ENCODE measurements around the gene CELSR2. TPM values are rescaled to one million over a fixed set of nuclear protein-coding genes. Genes with fewer than 3 reads are reported as not detected.

CELSR2 gene
- total RNA-seq, 4 donors from 2014 or later: 1.6 to 2.6 (median 1.9) TPM

DNA sequence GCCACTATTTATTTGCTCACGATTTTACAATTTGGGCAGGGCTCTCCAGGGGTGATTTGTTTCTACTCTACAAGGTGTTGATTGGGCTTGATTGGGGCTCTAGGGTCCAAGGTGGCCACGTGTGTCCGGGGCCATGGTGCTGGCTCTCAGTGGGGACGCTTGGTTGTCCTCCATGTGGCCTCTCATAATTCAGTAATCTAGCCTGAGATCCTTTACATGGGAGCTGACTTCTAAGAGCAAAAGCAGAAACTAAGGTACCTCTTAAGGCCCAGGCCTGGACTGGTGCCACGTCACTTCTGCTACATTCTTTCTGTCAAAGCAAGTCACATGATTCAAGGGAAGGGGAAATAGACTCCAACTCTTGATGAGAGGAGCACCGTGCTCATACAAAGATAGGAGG is 41.7 kb downstream of the CELSR2 start:
- DNase-seq (ENCODE audit: low spot score) (no peak), ATAC-seq (ENCODE audit: low FRiP score) (no peak)
- TF ChIP-seq, protein P1, sequence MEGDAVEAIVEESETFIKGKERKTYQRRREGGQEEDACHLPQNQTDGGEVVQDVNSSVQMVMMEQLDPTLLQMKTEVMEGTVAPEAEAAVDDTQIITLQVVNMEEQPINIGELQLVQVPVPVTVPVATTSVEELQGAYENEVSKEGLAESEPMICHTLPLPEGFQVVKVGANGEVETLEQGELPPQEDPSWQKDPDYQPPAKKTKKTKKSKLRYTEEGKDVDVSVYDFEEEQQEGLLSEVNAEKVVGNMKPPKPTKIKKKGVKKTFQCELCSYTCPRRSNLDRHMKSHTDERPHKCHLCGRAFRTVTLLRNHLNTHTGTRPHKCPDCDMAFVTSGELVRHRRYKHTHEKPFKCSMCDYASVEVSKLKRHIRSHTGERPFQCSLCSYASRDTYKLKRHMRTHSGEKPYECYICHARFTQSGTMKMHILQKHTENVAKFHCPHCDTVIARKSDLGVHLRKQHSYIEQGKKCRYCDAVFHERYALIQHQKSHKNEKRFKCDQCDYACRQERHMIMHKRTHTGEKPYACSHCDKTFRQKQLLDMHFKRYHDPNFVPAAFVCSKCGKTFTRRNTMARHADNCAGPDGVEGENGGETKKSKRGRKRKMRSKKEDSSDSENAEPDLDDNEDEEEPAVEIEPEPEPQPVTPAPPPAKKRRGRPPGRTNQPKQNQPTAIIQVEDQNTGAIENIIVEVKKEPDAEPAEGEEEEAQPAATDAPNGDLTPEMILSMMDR (IDR thresholded peaks at IDR 0.05): no peak

DNA sequence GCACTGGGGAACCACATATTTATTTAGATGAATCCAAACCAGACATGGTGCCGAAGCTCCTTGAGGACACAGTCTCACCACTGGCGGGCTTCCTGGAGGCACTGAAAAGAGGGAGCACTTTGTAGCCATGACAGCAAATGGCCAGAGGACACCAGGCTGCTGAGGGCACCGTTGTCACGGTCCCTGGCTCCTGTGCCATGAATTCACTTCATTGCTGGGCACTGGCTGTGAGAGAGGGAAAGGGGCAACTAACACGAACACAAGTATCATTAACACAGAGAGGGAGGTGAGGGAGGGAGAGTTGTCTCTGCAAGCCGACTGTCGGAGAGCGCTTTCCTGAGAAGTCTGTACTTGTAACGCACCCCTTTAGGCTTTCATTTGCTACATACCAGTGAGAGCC is 43.0 kb downstream of the CELSR2 start:
- no peak for DNase-seq (ENCODE audit: low spot score)
- no peak for ATAC-seq (ENCODE audit: low FRiP score)
- TF ChIP-seq, protein P1 (IDR thresholded peaks at IDR 0.05): no peak

DNA sequence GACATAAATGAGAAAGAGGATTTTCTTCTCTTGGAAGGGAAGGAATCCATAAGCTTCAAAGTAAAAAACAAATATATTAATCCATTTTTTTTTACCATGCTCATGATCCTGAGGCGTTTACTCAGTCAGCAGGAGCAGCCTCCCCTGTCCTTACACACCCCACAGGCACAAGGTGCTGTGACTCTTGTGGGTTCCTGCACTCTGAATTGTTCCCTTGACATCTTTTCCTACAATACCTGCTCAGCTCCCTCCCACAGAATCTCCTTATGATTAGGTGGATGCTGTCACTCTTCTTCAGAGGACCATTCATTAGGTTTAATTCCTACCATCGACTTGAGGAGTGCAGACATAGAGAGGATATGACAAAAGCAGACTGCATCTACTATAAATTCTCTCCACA is 43.7 kb downstream of the CELSR2 start:
- ATAC-seq (ENCODE audit: low FRiP score) (no peak), DNase-seq (ENCODE audit: low spot score) (no peak)
- TF ChIP-seq, protein P1 (IDR thresholded peaks at IDR 0.05): no peak

GRCh38 chr1:109294481-109294880 is 45.1 kb downstream of the CELSR2 start:
- TF ChIP-seq, protein P1 (IDR thresholded peaks at IDR 0.05): no peak
- DNase-seq (ENCODE audit: low spot score): no peak

DNA sequence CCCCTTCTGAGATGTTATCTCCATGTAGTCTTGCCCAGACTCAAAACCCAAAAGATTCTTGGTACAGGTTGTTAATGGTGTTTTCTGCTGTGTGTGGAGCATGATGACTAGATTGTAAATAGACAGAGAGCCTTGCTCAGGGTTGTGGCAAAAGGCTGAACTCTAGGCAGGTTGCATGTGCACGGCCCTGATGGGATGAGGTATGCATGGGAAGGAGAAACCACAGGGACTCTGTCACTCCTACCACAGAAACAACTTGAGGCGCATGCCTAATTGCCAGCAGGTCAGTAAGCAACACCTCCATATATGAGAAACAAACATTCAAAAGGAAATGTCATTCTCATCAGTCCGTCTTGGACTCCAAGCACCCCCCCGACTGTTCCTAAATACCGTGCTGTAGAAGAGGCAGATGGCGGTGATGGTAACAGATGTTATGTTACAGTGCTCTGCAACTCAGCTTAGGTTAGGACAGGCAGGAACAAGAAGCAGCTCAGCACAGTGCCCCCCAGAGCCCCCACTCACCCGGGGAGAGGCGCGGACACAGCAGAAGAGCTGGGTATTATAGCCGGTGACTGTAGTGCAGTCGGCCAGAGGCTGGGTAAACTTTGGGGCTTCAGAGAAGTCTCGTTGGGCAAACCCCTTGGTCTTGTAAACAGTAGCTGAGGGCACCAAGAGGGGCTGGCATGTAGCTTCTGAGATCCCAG is 46.5 kb downstream of the CELSR2 start:
- DNase-seq (ENCODE audit: low spot score) (no peak), ATAC-seq (ENCODE audit: low FRiP score) (no peak)
- TF ChIP-seq, protein P1 (IDR thresholded peaks at IDR 0.05): no peak

More at GRCh38 chr1:109294481-109294880, 45.1 kb downstream of the CELSR2 start:
- ATAC-seq (ENCODE audit: low FRiP score): no peak

GRCh38 chr1:109296782-109297181 is 47.4 kb downstream of the CELSR2 start:
- TF ChIP-seq, protein P1 (IDR thresholded peaks at IDR 0.05): no peak
- no peak for ATAC-seq (ENCODE audit: low FRiP score)
- no peak for DNase-seq (ENCODE audit: low spot score)
